Fibroblast of villous mesenchyme (primary cell): ENCODE results near the gene FAM168A. TPM values are rescaled to one million over a fixed set of nuclear protein-coding genes. Genes with fewer than 3 reads are reported as not detected.
A peak's percentile ranks its signal among the peaks of the same experiment; 100 is the strongest.

Experiments used
- DNase-seq: peaks from one replicate; pipeline ENCODE4 v3.0.0-alpha.2; 2010; ENCODE audit warnings: low read depth
- H3K4me3 ChIP-seq: 2 replicates; pipeline ENCODE4 v1.5.1; 2011; ENCODE audit warnings: low read depth, mild to moderate bottlenecking, low read length
- CTCF ChIP-seq: IDR thresholded peaks from 2 replicates; pipeline ENCODE4 v1.5.1; 2012; ENCODE audit warnings: low read depth, mild to moderate bottlenecking, low read length; ENCODE audit not compliant: insufficient read depth
- total RNA-seq: library from RNA; depleted of rRNA; stranded (reverse); fragments of >200 nt; gene quantifications from 2 replicates; pipeline ENCODE4 v1.2.3, GENCODE V29; 2012

The FAM168A gene
- total RNA-seq, 1 donor = 22.5 TPM

GRCh38 chr11:73464347-73464746 is 133.6 kb downstream of the FAM168A start:
- no peak overlapping the region for H3K4me3 ChIP-seq
- TF ChIP-seq CTCF = no peak
- DNase-seq = no peak

- no peak for TF ChIP-seq CTCF
- peak; percentile 36 for DNase-seq
- H3K4me3 ChIP-seq = no peak overlapping the region
These were observed 134.6 kb downstream of the FAM168A start for GRCh38 chr11:73463359-73463758.

- no peak overlapping the region for H3K4me3 ChIP-seq
- no peak for TF ChIP-seq CTCF
- DNase-seq = no peak
These were observed 135.9 kb downstream of the FAM168A start for GRCh38 chr11:73461964-73462363.

- no peak for DNase-seq
- TF ChIP-seq CTCF = no peak
- H3K4me3 ChIP-seq = no peak overlapping the region
These were observed 136.5 kb downstream of the FAM168A start for GRCh38 chr11:73461335-73461840.

GRCh38 chr11:73458201-73458600 is 139.7 kb downstream of the FAM168A start:
- DNase-seq = no peak
- no peak for TF ChIP-seq CTCF
- no peak overlapping the region for H3K4me3 ChIP-seq

GRCh38 chr11:73454987-73455386 is 142.9 kb downstream of the FAM168A start:
- DNase-seq = no peak
- TF ChIP-seq CTCF = no peak
- no peak overlapping the region for H3K4me3 ChIP-seq

GRCh38 chr11:73453562-73453961 is 144.3 kb downstream of the FAM168A start:
- H3K4me3 ChIP-seq = no peak overlapping the region
- TF ChIP-seq CTCF = no peak

More at GRCh38 chr11:73453562-73453961, 144.3 kb downstream of the FAM168A start:
- DNase-seq = peak; percentile 46
